RWPE1 (cell line): ENCODE measurements around the gene ADD3.

Experiments
- CTCF ChIA-PET: fragments of 350-600 bp; sonication (Branson Sonifier 250); formaldehyde crosslinking; extraction: SDS; loops from one replicate; lab custom pipeline; 2021; lab: Yijun Ruan, JAX
- POLR2A ChIA-PET: fragments of 400-600 bp; formaldehyde crosslinking; extraction: SDS; loops from one replicate; lab custom pipeline; 2020; ENCODE audit warnings: antibody characterized with exemption; ENCODE audit not compliant: low non-redundant PET; lab: Yijun Ruan, JAX
- DNase-seq: peaks from one replicate; pipeline ENCODE4 v3.0.0; 2012; ENCODE audit warnings: low spot score
- H3K27ac ChIP-seq: fragments of 450-650 bp; 2 replicates; pipeline ENCODE4 v1.5.1; 2017
- CTCF ChIP-seq: fragments of 450-650 bp; conservative IDR thresholded peaks from 2 replicates; pipeline ENCODE4 v1.5.1; 2017; ENCODE audit warnings: low read depth, mild to moderate bottlenecking

Gene ADD3

GRCh38 chr10:109962247-109962646 lies 45.5 kb upstream of the ADD3 start:
- CTCF ChIA-PET: no interaction called here
- no peak for DNase-seq
- H3K27ac ChIP-seq: no peak overlapping the region
- POLR2A ChIA-PET: no interaction called here
- TF ChIP-seq CTCF: no peak

- POLR2A ChIA-PET: no interaction called here
- CTCF ChIA-PET: interaction anchor here (0.7 kb wide), 1 partner anchor 20 kb away, joined by 7 read pairs; no protein-coding TSS in a partner anchor
- TF ChIP-seq CTCF: no peak
- no peak overlapping the region for H3K27ac ChIP-seq
- DNase-seq: no peak
Observed at GRCh38 chr10:109963439-109963838, 44.3 kb upstream of the ADD3 start.

GRCh38 chr10:109964318-109964717 lies 43.5 kb upstream of the ADD3 start:
- no peak overlapping the region for H3K27ac ChIP-seq
- ChIA-PET CTCF (interaction anchor here (0.7 kb wide), 2 partner anchors 15 to 19 kb away, joined by 3 to 7 read pairs; no protein-coding TSS in a partner anchor), POLR2A (no interaction called here)
- DNase-seq: no peak
- no peak for TF ChIP-seq CTCF

- no peak for TF ChIP-seq CTCF
- no peak for DNase-seq
- no peak overlapping the region for H3K27ac ChIP-seq
- POLR2A ChIA-PET: no interaction called here
- CTCF ChIA-PET: no interaction called here
Observed at GRCh38 chr10:109966961-109967738, 40.6 kb upstream of the ADD3 start.

GRCh38 chr10:109967739-109968088 lies 40.1 kb upstream of the ADD3 start:
- DNase-seq: no peak
- ChIA-PET POLR2A (no interaction called here), CTCF (interaction anchor here (0.6 kb wide), 1 partner anchor 128 kb away, joined by 3 read pairs; no protein-coding TSS in a partner anchor)
- no peak for TF ChIP-seq CTCF
- no peak overlapping the region for H3K27ac ChIP-seq

- POLR2A ChIA-PET: no interaction called here
- H3K27ac ChIP-seq: no peak overlapping the region
- no peak for TF ChIP-seq CTCF
- CTCF ChIA-PET: interaction anchor here (0.5 kb wide), 1 partner anchor 46 kb away, joined by 3 read pairs; the partner anchor contains the start of gene XPNPEP1
- no peak for DNase-seq
Observed at GRCh38 chr10:109968953-109969759, 38.6 kb upstream of the ADD3 start.
